GM13977 (cell line): ENCODE data around the gene ALKBH5.

Source experiments
- DNase-seq: peaks from one replicate; pipeline ENCODE4 v3.0.0; 2012; ENCODE audit warnings: low spot score
- CTCF ChIP-seq: IDR thresholded peaks from 2 replicates; pipeline ENCODE4 v1.5.1; 2012; ENCODE audit warnings: mild to moderate bottlenecking, control low read depth; ENCODE audit not compliant: insufficient read depth; ENCODE audit errors: extremely low read depth, missing control alignments
- in situ Hi-C: fragments of 300-500 bp; cut with MboI; formaldehyde crosslinking; loops from one replicate; pipeline ENCODE4 v1.12.0; 2022; ENCODE audit warnings: low sequenced_read_pairs, low pct_unique_long_range_greater_than_20kb, mixed read lengths, inconsistent platforms; ENCODE audit not compliant: unreplicated experiment

The ALKBH5 gene

GRCh38 chr17:18253187-18253884, 69.7 kb downstream of the ALKBH5 start:
- DNase-seq, result no peak
- TF ChIP-seq CTCF, result no peak
- in situ Hi-C loops, result no loop called here

- DNase-seq, result no peak
- no peak for TF ChIP-seq CTCF
- in situ Hi-C loops, result no loop called here
These were observed 70.6 kb downstream of the ALKBH5 start for GRCh38 chr17:18253947-18254821.

- DNase-seq, result no peak
- in situ Hi-C loops, result no loop called here
- no peak for TF ChIP-seq CTCF
These were observed 71.4 kb downstream of the ALKBH5 start for GRCh38 chr17:18254888-18255649.

- DNase-seq, result no peak
- no peak for TF ChIP-seq CTCF
- in situ Hi-C loops, result no loop called here
These were observed 72.7 kb downstream of the ALKBH5 start for GRCh38 chr17:18256351-18256750.

GRCh38 chr17:18256776-18257175, 73.1 kb downstream of the ALKBH5 start:
- no peak for DNase-seq
- in situ Hi-C loops, result no loop called here
- TF ChIP-seq CTCF, result no peak

- in situ Hi-C loops, result no loop called here
- no peak for DNase-seq
- TF ChIP-seq CTCF, result no peak
These were observed 73.8 kb downstream of the ALKBH5 start for GRCh38 chr17:18257268-18257981.
